KG1 (cell line): Measurements from ENCODE around the gene TGIF2.
"Not testable (repeated sequence)": the region's sequence is repeated elsewhere in the genome, so short reads cannot be mapped to it uniquely, and the experiment has no call there.

Source experiments
- DNase-seq: peaks from one replicate; lab custom pipeline; 2025; lab: John Stamatoyannopoulos, UW

Gene TGIF2

GRCh38 chr20:36579996-36580545, 6.7 kb downstream of the TGIF2 start:
- no peak for DNase-seq

- DNase-seq, result no peak
These were observed 8.9 kb downstream of the TGIF2 start for GRCh38 chr20:36582322-36582721.

DNA sequence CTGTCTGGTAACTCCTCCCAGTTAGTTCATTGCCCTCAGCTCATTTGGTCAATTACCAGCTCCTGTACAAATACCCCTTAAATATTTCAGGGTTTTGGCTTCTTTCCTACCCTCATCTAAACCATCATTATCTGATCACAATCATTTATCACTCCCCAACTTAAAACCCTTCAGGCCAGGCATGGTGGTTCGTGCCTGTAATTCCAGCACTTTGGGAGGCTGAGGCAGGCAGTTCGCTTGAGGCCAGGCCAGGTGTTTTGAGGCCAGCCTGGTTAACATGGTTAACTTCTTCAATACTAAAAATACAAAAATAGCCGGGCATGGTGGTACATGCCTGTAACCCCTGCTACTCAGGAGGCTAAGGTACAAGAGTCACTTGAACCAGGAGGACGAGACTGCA, 9.4 kb downstream of the TGIF2 start:
- DNase-seq, result no peak

- no peak for DNase-seq
These were observed 10.7 kb downstream of the TGIF2 start for GRCh38 chr20:36584018-36584481.

- no peak for DNase-seq
These were observed 12.2 kb downstream of the TGIF2 start for GRCh38 chr20:36585410-36586125.

DNA sequence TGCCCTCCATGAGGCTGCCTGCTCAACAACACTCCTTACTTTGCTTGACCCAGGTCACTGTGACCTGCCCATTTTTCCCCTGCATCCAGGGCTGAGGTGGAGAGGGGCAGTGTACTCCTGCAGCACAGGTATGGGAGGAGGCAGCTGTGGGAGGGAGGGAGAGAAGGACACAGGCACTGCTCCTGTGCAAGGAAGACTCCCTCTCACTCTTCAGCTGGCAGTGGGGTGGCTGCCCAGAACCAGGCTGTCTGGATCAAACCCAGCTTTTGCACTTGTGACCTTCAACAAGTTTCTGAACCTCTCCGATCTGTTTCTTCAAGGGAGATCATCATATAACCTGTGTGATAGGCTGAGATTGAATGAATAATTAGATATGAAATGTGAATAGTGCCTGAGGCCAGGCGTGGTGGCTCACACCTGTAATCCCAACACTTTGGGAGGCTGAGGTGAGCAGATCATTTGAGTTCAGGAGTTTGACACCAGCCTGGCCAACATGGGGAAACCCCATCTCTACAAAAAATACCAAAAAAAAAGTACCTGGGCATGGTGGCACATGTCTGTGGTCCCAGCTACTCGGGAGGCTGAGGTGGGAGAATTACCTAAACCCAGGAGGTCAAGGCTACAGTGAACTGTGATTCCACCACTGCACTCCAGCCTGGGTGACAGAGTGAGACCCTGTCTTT, 14.1 kb downstream of the TGIF2 start:
- DNase-seq, result no peak

- no peak for DNase-seq
These were observed 17.9 kb downstream of the TGIF2 start for GRCh38 chr20:36591281-36591680.

DNA sequence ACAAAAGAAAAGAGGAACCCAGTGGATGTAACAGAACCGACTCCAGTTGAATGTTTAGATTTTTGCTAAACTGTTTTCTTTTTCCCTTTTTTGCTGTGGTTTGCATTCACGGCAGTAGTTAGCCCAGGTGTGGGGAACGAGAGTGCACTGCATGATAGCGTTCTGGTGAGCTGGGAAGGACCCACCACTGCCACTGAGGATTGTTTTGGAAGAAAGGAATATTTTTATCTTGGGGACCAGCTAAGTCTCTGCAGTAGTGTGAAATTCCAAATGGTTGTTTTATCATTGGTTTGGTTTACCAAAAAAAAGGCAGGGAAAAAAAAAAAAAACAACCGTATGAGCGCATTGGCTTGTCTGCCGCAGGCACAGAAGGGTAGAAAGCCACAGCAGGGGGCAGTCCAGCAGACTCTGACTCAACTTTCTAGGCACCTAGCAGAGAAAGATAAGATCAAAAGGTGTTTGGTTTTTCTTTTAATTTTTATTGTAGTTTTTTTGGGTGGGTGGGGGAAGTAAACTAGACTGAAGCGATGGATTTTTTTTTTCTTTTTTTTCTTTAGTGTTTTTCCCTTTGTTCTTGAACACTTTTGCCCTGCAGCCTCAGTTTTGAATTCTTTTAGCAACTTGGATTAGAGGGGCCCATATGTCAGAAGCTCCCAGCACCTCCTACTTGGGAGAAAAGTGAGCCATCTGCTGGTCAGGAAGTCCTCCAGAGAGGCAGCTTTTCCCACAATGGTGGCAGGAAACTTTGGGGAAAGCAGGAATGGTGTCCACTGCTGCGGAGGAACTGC, 18.7 kb downstream of the TGIF2 start:
- no peak for DNase-seq

DNA sequence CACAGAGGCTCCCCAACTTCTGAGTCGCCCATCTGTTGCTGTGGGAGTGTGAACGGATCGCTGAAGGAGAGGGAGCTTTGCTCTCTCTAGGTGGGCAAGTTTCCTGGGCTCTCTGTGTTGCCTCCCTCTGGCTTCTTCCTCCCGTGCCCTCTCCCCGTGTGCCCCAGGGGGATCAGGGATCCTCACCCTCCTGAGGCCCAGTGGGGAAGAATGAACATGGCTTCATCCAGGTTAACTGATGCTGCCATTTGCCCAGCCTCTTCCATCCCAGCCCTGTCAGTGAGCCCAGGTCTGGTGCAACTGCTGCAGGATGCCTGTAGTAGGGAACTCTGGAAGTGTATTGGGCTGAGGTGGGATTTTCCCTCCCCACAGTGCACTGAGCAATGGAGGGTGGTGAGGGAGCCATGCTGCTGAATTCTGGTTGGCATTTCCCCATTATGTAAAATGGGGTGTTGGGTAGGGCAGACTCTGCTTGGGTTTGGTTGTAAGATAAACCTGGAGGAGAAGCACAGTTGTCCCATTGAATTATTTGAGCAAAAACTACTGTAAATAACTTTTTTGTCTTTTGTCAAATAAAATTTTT, 20.0 kb downstream of the TGIF2 start:
- DNase-seq, result no peak

DNA sequence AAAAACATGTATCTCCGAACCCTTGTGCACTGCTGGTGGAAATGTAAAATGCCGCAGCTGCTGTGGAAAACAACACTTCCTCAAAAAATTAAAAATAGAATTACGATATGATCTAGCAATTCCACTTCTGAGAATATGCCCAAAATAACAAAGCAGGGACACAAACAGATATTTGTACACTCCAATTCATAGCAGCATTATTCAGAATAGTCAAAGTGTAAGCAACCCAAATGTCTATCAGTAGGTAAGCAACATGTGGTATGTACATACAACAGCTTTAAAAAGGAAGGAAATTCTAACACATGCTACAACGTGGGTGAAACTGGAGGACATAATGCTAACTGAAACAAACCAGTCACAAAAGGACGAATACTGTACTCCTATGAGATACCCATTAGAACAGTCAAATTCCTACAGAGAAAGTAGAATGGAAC, 26.5 kb downstream of the TGIF2 start:
- DNase-seq, result peak; percentile 74

DNA sequence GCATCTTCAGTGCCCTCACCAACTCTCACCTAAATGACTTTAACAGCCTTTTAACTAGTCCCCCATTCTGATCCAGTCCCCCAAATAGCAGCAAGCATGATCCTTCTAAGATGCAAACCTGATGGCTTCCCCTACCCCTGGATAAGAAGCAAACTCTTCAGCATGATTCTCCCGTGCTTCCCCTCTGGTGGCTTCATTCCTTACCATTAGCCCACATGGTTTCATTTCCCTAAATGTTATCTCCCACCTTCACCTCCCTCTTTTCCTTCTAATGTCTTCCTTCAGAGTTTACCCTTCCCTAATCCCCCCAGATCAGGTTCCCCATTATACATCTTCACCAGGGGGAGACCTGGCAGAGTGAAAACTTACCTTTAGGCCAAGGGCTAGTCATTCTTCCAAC, 28.1 kb downstream of the TGIF2 start:
- no peak for DNase-seq

GRCh38 chr20:36604952-36605398, 31.6 kb downstream of the TGIF2 start:
- peak; percentile 78 for DNase-seq

DNA sequence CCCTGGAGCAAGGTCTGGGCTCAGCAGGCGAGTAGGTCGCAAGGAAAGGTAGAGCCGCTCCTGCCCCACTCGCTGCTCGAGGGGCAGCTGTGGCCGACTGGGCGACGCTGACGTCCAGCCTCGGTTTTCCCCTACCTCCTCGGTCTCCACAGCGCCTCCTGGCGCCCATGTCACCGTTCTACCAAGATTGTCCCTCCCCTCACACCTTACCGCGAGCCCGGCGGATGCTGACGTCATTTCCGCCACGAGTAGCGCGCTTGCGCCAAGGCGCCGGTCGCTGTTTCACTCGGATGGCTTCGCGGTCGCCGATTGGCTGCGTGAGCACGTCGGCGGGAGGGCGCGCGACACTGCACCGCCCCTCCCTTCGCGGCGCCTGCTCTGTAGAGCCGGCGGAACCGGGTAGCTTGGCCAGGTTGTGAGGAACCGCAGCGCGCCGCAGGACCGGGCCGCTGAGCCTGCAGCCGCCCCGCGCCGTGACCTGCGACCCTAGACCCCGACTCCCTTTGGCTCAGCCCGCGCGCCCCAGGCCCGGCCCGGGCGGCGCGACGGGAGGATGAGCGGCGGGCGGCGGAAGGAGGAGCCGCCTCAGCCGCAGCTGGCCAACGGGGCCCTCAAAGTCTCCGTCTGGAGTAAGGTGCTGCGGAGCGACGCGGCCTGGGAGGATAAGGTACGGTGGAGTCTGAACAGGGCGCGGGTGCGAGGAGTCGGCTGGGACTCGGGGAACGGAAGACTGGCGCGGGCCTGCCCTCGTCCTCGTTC, 32.2 kb downstream of the TGIF2 start, which contains the start of gene RAB5IF:
RAB5IF (plus strand) TSS at position 381 of the 759 bp plus-strand sequence; CDS start at position 554, 173 bp downstream.
- DNase-seq, result peak; percentile 96

DNA sequence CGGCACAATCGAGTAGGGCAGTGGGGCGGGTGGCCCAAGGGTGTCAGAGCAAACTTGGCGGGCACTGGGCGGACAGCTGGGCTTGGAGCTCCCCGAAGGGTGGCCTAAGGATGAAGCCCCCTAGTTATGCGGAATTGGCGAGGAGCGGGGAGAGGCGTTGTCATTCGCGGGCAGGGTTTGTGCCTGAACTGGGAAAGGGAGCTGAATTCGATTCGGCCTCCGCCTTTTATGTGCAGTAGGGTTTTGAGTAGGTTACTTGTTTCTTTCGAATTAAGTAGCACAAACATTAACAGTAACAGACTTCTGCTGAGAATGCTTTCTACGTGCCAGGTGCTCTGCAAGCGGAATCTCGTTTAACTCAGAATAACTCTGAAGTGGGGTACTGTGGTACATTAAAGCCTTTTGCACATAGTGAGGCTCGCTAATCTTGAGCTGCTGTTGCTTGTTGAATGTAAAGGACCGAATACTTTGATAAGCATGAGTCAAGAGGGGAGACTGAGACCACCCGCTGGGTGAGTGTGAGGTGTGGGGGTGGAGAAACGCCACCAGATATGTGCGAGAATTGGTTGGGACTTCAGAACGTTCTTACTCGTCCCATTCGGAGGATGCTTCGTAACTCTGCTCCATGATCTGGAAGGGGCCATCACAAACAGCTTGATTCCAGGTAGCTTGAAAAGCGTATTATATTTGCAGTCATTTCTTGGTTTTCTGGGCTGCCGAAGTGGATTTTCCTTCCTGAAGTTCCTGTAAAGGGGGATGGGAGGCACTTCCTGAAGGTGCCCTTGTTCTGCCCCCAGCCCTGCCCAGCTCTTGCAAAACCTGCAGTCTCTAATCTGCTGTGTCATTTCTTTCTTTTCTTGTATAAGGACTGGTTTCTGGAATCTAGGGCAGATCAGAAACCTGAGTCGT, 33.0 kb downstream of the TGIF2 start:
- no peak for DNase-seq

DNA sequence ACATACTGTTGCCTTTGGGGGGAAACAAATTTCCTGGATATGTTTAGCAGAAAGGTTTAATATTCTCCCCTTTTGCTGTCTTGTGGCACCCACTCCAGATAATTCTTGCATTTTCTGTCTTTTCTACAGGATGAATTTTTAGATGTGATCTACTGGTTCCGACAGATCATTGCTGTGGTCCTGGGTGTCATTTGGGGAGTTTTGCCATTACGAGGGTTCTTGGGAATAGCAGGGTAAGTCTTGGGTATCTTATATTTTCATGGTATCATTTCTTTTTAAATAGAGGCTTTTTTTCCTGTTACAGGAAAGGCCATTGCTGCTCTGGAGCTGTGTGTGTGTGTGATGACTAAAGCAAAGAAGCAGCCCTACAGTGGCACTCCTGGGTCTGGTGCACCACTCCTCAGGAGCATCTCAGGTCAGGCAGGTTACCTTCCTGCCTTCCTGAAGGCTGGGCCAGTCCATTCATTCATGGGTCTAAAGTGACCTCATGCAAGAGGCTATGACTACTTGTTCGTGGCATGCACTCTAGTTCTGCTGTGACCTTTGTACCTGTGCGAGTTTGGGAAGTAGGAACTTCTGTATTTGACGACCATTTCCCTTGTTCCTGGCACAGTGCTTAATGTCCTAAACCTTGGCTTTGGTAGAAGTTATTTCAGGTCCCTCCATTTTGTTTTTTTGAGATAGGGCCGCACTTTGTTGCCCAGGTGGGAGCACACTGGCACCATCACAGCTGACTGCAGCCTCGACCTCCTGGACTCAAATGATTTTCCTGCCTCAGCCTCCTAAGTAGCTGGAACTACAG, 34.4 kb downstream of the TGIF2 start:
- DNase-seq, result no peak

- DNase-seq, result not testable (repeated sequence)
These were observed 35.0 kb downstream of the TGIF2 start for GRCh38 chr20:36608388-36608728.

- no peak for DNase-seq
These were observed 38.2 kb downstream of the TGIF2 start for GRCh38 chr20:36611625-36612024.

GRCh38 chr20:36613974-36614373, 40.6 kb downstream of the TGIF2 start:
- DNase-seq, result no peak
